ENCODE data around the gene ZRANB3. TPM values are rescaled to one million over a fixed set of nuclear protein-coding genes. Genes with fewer than 3 reads are reported as not detected.

The ZRANB3 gene
- total RNA-seq, 1 donor from 2014 or later: 18.6 TPM

DNA sequence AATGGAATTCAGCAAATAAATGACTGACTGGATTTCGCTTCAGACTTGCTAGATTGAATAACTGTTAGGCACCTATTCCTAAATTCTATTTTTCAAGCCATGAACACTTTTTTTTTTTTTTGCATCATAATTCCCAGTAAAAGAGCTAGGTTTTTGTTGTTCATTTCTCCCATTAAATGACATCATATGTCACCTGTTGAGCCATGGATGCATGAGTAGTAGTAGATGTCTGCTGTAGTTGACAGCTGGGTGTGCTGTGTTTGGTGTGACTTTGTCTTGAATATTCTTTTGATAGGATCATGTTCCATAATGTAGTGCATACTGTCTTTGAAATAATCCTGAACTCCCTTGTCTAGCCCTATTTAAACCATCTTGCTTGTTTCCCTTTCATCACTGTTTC lies 363.7 kb downstream of the ZRANB3 start:
- no peaks in the 10 kb centered on the region for H3K9me3 Mint-ChIP-seq
- H3K4me3 Mint-ChIP-seq: no peak overlapping the region

DNA sequence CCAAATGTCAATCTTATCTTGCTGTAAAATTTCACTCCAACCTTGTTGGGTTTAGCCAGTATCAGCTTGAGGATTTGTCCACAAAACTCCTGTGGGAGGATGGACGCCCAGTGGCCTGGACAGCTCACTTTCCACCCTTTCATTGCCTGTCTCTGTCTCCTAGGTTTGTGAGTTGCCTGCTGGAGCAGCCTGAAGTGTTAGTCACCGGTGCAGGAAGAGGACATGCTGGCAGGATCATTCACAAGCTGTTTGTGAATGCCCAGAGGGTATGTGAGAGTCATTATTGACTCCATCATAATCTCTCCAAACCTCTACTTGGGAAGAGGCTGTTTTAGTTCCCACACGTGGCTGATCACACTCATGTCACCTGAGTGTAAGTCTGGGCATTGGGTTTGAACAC lies 366.6 kb downstream of the ZRANB3 start:
- Mint-ChIP-seq H3K4me3 (no peak overlapping the region), H3K9me3 (no peaks in the 10 kb centered on the region), H3K4me1 (no peaks in the 10 kb centered on the region), H3K27me3 (ENCODE audit: low read depth) (no peaks in the 10 kb centered on the region), H3K36me3 (ENCODE audit: low read depth) (peaks cover 21% of the 10 kb centered on the region), H3K27ac (ENCODE audit: unreplicated experiment) (no peak overlapping the region)
- no peak for TF ChIP-seq CTCF (conservative IDR thresholded peaks at IDR 0.05)
- no peak for DNase-seq (ENCODE audit: low read depth, low spot score)

More for the DNA sequence above, 363.7 kb downstream of the ZRANB3 start:
- H3K27me3 Mint-ChIP-seq (ENCODE audit: low read depth): no peaks in the 10 kb centered on the region
- peaks cover 6% of the 10 kb centered on the region for H3K4me1 Mint-ChIP-seq
- no peak for TF ChIP-seq CTCF (conservative IDR thresholded peaks at IDR 0.05)
- no peak for DNase-seq (ENCODE audit: low read depth, low spot score)
- peaks cover 34% of the 10 kb centered on the region for H3K36me3 Mint-ChIP-seq (ENCODE audit: low read depth)
- H3K27ac Mint-ChIP-seq (ENCODE audit: unreplicated experiment): no peak overlapping the region

DNA sequence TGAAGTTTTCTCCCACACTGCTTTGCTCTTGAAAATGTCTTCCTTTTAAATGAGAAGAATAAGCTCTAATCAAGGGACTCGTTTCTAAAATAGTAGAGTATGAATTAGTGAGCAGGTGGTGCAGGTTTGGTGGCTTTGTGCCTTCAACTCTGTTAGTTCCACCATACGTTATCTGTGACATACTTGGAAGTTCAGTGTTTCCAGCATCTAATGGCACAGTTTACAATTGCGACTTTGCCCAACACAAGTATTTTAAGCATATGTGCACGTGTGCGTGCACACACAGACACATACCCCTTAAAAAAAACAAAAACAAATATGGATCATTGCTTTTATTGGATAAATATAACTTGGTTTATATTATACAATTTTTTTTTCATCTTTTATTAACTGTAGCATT lies 367.1 kb downstream of the ZRANB3 start:
- Mint-ChIP-seq H3K27ac (ENCODE audit: unreplicated experiment) (no peak overlapping the region), H3K4me3 (no peak overlapping the region), H3K36me3 (ENCODE audit: low read depth) (peaks cover 21% of the 10 kb centered on the region), H3K4me1 (no peaks in the 10 kb centered on the region), H3K9me3 (no peaks in the 10 kb centered on the region), H3K27me3 (ENCODE audit: low read depth) (no peaks in the 10 kb centered on the region)
- TF ChIP-seq CTCF (conservative IDR thresholded peaks at IDR 0.05): no peak
- DNase-seq (ENCODE audit: low read depth, low spot score): no peak

DNA sequence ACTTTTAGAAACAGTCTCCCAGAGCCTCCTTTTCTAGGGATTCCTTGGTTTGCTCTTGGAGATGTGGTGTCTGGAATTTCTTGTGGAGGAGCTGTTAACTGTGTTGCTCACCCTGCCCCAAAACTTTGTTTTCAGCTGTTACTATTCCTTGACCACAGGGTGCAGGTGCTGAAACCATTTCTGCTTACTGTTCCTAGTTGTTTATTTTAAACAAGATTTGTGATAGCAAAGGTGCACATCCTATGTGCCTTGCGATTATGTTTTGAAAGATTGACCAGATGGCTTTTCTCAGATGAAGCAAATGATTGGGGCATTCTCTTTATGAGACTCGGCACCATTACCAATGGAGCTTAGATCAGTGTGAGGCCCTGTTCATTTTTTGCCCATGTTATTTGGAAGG lies 367.7 kb downstream of the ZRANB3 start:
- H3K9me3 Mint-ChIP-seq: no peaks in the 10 kb centered on the region
- peaks cover 15% of the 10 kb centered on the region for H3K36me3 Mint-ChIP-seq (ENCODE audit: low read depth)
- H3K27me3 Mint-ChIP-seq (ENCODE audit: low read depth): no peaks in the 10 kb centered on the region
- H3K4me1 Mint-ChIP-seq: no peaks in the 10 kb centered on the region
- H3K4me3 Mint-ChIP-seq: no peak overlapping the region
- no peak overlapping the region for H3K27ac Mint-ChIP-seq (ENCODE audit: unreplicated experiment)
- DNase-seq (ENCODE audit: low read depth, low spot score): no peak
- TF ChIP-seq CTCF (conservative IDR thresholded peaks at IDR 0.05): no peak

DNA sequence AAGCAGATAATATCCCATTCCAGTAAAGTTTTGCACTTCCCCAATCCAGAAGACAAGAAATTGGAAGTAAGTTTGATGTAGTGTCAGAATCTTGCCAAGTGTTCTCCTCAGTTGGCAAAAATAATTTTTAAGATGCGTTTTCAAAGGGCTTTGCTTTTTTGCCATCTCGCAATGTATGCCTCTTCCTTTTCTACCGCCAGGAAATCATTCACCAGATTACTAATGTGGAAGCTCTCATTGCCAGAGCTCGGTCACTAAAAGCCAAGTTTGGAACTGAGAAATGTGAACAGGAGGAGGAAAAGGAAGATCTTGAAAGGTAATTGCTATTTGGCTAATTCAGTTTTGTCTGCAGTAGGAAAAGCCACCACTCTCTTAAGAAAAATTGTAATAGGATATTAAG lies 368.2 kb downstream of the ZRANB3 start:
- H3K36me3 Mint-ChIP-seq (ENCODE audit: low read depth): peaks cover 13% of the 10 kb centered on the region
- H3K27ac Mint-ChIP-seq (ENCODE audit: unreplicated experiment): no peak overlapping the region
- H3K27me3 Mint-ChIP-seq (ENCODE audit: low read depth): no peaks in the 10 kb centered on the region
- no peaks in the 10 kb centered on the region for H3K9me3 Mint-ChIP-seq
- H3K4me1 Mint-ChIP-seq: no peaks in the 10 kb centered on the region
- H3K4me3 Mint-ChIP-seq: no peak overlapping the region
- no peak for DNase-seq (ENCODE audit: low read depth, low spot score)
- no peak for TF ChIP-seq CTCF (conservative IDR thresholded peaks at IDR 0.05)

GRCh38 chr2:135162377-135162776 lies 368.6 kb downstream of the ZRANB3 start:
- Mint-ChIP-seq H3K36me3 (ENCODE audit: low read depth) (peaks cover 14% of the 10 kb centered on the region), H3K4me3 (no peak overlapping the region), H3K27me3 (ENCODE audit: low read depth) (no peaks in the 10 kb centered on the region), H3K4me1 (no peaks in the 10 kb centered on the region), H3K27ac (ENCODE audit: unreplicated experiment) (no peak overlapping the region), H3K9me3 (no peaks in the 10 kb centered on the region)
- DNase-seq (ENCODE audit: low read depth, low spot score): no peak
- no peak for TF ChIP-seq CTCF (conservative IDR thresholded peaks at IDR 0.05)
